Measurements from ENCODE around the gene URB2. TPM values are rescaled to one million over a fixed set of nuclear protein-coding genes. Genes with fewer than 3 reads are reported as not detected.

URB2 gene
- total RNA-seq, 5 donors from 2014 or later (not counting 1 experiment from before 2014, with no cell fraction given), result 8.5 to 13.7 (median 12.7) TPM

DNA sequence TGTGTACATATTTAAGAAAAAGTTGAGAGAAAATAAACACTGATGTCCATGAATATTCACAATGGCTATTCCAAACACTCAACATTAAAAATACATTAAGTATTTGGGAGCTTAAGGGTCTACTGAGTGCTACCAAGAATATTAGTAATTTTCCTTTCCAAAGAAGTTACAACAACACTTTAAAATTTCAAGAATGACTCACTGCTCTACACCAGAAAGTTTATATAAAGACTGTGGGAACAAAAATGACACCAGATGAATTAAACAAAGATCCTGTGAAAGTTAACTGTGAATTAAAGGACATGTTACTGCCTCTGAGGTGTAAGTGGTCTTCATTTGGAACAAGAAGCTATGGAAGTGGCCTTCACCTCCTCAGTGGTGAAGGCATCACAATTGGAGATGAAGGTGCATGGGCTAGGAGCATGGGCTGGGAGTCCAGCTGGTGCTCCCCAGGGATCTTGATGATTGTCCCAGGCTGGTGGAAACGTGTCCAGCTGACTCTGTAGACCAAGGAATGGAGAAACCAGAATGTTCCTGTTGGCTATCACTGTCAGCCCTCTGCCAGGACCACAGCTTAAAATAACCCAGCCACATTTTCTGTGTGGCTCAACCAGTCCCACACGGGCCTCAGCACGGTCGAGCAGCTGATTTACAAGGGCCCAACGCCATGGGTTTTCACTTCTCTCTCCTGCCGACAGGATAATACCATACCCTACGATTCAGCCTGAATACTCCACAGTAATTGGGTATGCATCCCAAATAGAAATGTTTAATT lies 28.9 kb upstream of the URB2 start:
- Histone ChIP-seq H3K4me1 (ENCODE audit: control insufficient read depth in 1 of 2, extremely low read depth in 1 of 2, insufficient read depth in 2 of 2, low read length in 2 of 2) (no peaks in the 10 kb centered on the region), H3K36me3 (ENCODE audit: control insufficient read depth in 2 of 2, extremely low read depth in 1 of 2, insufficient read depth in 1 of 2, low read length in 1 of 2) (peaks cover 4 to 48% of the 10 kb centered on the region in 2 donors), H3K27me3 (replicated peaks in 1 of 2; ENCODE audit: control insufficient read depth in 2 of 2, extremely low read depth in 1 of 2, insufficient read depth in 2 of 2, low read length in 1 of 2) (no peaks in the 10 kb centered on the region), H3K27ac (ENCODE audit: low read length) (no peak overlapping the region), H3K9me3 (no peaks in the 10 kb centered on the region), H3K4me3 (ENCODE audit: control insufficient read depth in 1 of 2, extremely low read depth in 1 of 2, low read length in 1 of 2) (no peak overlapping the region)
- H3K4me1 Mint-ChIP-seq, result peaks cover 5 to 9% (median 6%) of the 10 kb centered on the region in 3 donors
- ATAC-seq (replicated peaks in 1 of 4), result no peak
- no peak for DNase-seq
- H3K27ac Mint-ChIP-seq, result no peak overlapping the region
- WGBS (ENCODE audit: insufficient coverage), result 93% methylated on average over 2 of the region's 7 CpGs
- no peaks in the 10 kb centered on the region for H3K9me3 Mint-ChIP-seq
- ChIA-PET POLR2A (no interaction called here), CTCF (no interaction called here)
- peaks cover 62% of the 10 kb centered on the region for H3K36me3 Mint-ChIP-seq
- H3K4me3 Mint-ChIP-seq, result no peak overlapping the region
- H3K27me3 Mint-ChIP-seq, result no peaks in the 10 kb centered on the region

DNA sequence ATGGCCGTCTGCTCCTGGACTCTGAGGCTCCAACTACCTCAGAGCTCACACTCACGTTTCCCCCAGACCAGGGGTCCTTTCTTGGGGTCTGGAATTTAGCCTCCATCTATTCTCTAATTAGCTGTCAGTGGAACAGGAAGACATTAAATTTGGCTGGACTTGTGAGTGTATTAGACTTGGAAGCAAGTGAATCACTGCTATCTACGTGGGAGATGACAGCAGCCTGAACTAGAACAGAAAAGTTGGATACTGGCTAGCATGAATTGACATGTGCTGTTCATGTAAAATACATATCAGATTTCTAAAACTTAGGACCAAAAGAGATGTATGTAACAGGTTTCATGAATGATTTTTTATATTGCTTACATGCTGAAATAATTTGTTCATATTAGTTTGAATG lies 28.2 kb upstream of the URB2 start:
- Histone ChIP-seq H3K9me3 (no peaks in the 10 kb centered on the region), H3K27ac (ENCODE audit: low read length) (no peak overlapping the region), H3K4me1 (ENCODE audit: control insufficient read depth in 1 of 2, extremely low read depth in 1 of 2, insufficient read depth in 2 of 2, low read length in 2 of 2) (no peaks in the 10 kb centered on the region), H3K4me3 (ENCODE audit: control insufficient read depth in 1 of 2, extremely low read depth in 1 of 2, low read length in 1 of 2) (no peak overlapping the region), H3K36me3 (ENCODE audit: control insufficient read depth in 2 of 2, extremely low read depth in 1 of 2, insufficient read depth in 1 of 2, low read length in 1 of 2) (peaks cover 6 to 49% of the 10 kb centered on the region in 2 donors), H3K27me3 (replicated peaks in 1 of 2; ENCODE audit: control insufficient read depth in 2 of 2, extremely low read depth in 1 of 2, insufficient read depth in 2 of 2, low read length in 1 of 2) (no peaks in the 10 kb centered on the region)
- Mint-ChIP-seq H3K4me3 (no peak overlapping the region), H3K27ac (no peak overlapping the region), H3K36me3 (peaks cover 65% of the 10 kb centered on the region), H3K4me1 (peaks cover 5 to 9% (median 6%) of the 10 kb centered on the region in 3 donors), H3K9me3 (no peaks in the 10 kb centered on the region), H3K27me3 (no peaks in the 10 kb centered on the region)
- CTCF ChIA-PET, result no interaction called here
- no peak for ATAC-seq (replicated peaks in 1 of 4)
- no peak for DNase-seq
- WGBS (ENCODE audit: insufficient coverage), result no CpG with 5 or more reads among the region's 3 CpGs
- POLR2A ChIA-PET, result no interaction called here

GRCh38 chr1:229599218-229599954 lies 26.7 kb upstream of the URB2 start:
- CTCF ChIA-PET, result no interaction called here
- Histone ChIP-seq H3K27me3 (replicated peaks in 1 of 2; ENCODE audit: control insufficient read depth in 2 of 2, extremely low read depth in 1 of 2, insufficient read depth in 2 of 2, low read length in 1 of 2) (no peaks in the 10 kb centered on the region), H3K9me3 (no peaks in the 10 kb centered on the region), H3K4me1 (ENCODE audit: control insufficient read depth in 1 of 2, extremely low read depth in 1 of 2, insufficient read depth in 2 of 2, low read length in 2 of 2) (no peaks in the 10 kb centered on the region), H3K36me3 (ENCODE audit: control insufficient read depth in 2 of 2, extremely low read depth in 1 of 2, insufficient read depth in 1 of 2, low read length in 1 of 2) (peaks cover 6 to 43% of the 10 kb centered on the region in 2 donors), H3K27ac (ENCODE audit: low read length) (no peak overlapping the region), H3K4me3 (ENCODE audit: control insufficient read depth in 1 of 2, extremely low read depth in 1 of 2, low read length in 1 of 2) (no peak overlapping the region)
- H3K4me1 Mint-ChIP-seq, result peaks cover 5 to 9% (median 6%) of the 10 kb centered on the region in 3 donors
- no peak for DNase-seq
- H3K4me3 Mint-ChIP-seq, result no peak overlapping the region
- no peak for ATAC-seq (replicated peaks in 1 of 4)
- H3K27ac Mint-ChIP-seq, result no peak overlapping the region
- WGBS (ENCODE audit: insufficient coverage), result 90% methylated on average over 2 of the region's 3 CpGs
- POLR2A ChIA-PET, result interaction anchor here in 1 of 2 donors (0.6 kb wide), 1 partner anchor 28 kb away, joined by 3 read pairs; no protein-coding TSS in a partner anchor
- H3K9me3 Mint-ChIP-seq, result no peaks in the 10 kb centered on the region
- peaks cover 53% of the 10 kb centered on the region for H3K36me3 Mint-ChIP-seq
- H3K27me3 Mint-ChIP-seq, result no peaks in the 10 kb centered on the region

DNA sequence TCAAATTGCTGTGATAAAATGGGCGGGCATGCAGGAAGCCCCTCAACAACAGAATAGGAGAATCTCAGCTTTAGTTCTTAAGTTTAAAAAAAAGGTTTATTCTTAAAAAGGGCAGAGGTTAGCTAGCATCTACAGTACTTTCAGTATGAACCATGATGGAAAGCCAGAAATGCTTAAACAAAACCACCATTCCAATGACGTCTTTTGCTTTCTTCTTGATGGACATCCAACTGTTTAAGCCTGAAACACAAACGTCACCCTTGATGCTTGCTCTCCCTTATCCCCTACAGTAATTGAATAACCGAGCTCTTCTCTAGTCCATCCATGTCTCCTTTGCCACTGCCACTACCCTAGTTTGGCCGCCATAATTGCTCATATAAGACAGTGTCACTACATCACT lies 25.8 kb upstream of the URB2 start:
- H3K36me3 Mint-ChIP-seq, result peaks cover 52% of the 10 kb centered on the region

DNA sequence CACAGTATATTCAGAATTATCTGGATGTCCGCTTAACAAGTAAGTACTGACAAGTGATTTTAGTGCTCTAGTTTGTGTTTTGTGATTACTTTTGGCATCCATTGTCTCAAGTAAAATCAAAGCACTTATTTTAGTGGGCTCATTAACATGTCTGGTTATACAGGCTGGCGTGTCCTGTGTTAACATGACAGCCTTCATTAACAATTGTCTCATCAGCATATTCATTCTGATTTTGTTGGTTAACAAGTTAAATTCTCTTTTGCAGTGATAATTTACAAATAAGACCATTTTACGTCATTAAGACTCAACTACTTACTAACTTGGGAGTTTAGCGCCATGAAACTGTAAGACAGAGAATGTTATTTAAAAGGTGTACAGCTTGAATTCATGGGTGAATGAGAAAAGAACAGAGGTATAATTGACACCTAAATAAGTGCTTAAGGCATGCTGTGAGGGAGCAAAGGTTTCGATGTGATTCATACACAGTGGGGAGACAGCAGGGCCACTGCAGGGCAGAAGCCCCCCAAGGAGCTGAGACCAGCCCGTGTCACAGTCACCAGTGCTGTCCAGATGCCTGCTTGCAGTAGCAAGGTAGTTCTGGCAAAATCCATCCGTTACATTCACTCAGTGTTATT lies 22.6 kb upstream of the URB2 start:
- ATAC-seq (replicated peaks in 1 of 4), result no peak
- WGBS (ENCODE audit: insufficient coverage), result 96% methylated on average over 2 of the region's 7 CpGs
- H3K27me3 Mint-ChIP-seq, result no peaks in the 10 kb centered on the region
- no peak overlapping the region for H3K4me3 Mint-ChIP-seq
- Histone ChIP-seq H3K4me1 (ENCODE audit: control insufficient read depth in 1 of 2, extremely low read depth in 1 of 2, insufficient read depth in 2 of 2, low read length in 2 of 2) (no peaks in the 10 kb centered on the region), H3K9me3 (no peaks in the 10 kb centered on the region), H3K4me3 (ENCODE audit: control insufficient read depth in 1 of 2, extremely low read depth in 1 of 2, low read length in 1 of 2) (no peak overlapping the region), H3K27me3 (replicated peaks in 1 of 2; ENCODE audit: control insufficient read depth in 2 of 2, extremely low read depth in 1 of 2, insufficient read depth in 2 of 2, low read length in 1 of 2) (no peaks in the 10 kb centered on the region), H3K27ac (ENCODE audit: low read length) (no peak overlapping the region), H3K36me3 (ENCODE audit: control insufficient read depth in 2 of 2, extremely low read depth in 1 of 2, insufficient read depth in 1 of 2, low read length in 1 of 2) (peaks cover 6 to 57% of the 10 kb centered on the region in 2 donors)
- no peak for DNase-seq
- H3K4me1 Mint-ChIP-seq, result peaks cover 5% of the 10 kb centered on the region in 3 donors
- ChIA-PET POLR2A (no interaction called here), CTCF (no interaction called here)
- no peaks in the 10 kb centered on the region for H3K9me3 Mint-ChIP-seq
- H3K36me3 Mint-ChIP-seq, result peaks cover 65% of the 10 kb centered on the region
- no peak overlapping the region for H3K27ac Mint-ChIP-seq

More for the DNA sequence above, 25.8 kb upstream of the URB2 start:
- H3K4me3 ChIP-seq (ENCODE audit: control insufficient read depth in 1 of 2, extremely low read depth in 1 of 2, low read length in 1 of 2), result no peak overlapping the region
- DNase-seq (no peak), ATAC-seq (replicated peaks in 1 of 4) (no peak)
- WGBS (ENCODE audit: insufficient coverage), result 77% methylated on average over 4 of the region's 5 CpGs
- no peaks in the 10 kb centered on the region for H3K9me3 ChIP-seq
- Mint-ChIP-seq H3K27ac (no peak overlapping the region), H3K4me1 (peaks cover 5 to 9% (median 6%) of the 10 kb centered on the region in 3 donors), H3K4me3 (no peak overlapping the region), H3K9me3 (no peaks in the 10 kb centered on the region), H3K27me3 (no peaks in the 10 kb centered on the region)
- H3K36me3 ChIP-seq (ENCODE audit: control insufficient read depth in 2 of 2, extremely low read depth in 1 of 2, insufficient read depth in 1 of 2, low read length in 1 of 2), result peaks cover 6 to 42% of the 10 kb centered on the region in 2 donors
- POLR2A ChIA-PET, result no interaction called here
- H3K27me3 ChIP-seq (replicated peaks in 1 of 2; ENCODE audit: control insufficient read depth in 2 of 2, extremely low read depth in 1 of 2, insufficient read depth in 2 of 2, low read length in 1 of 2), result no peaks in the 10 kb centered on the region
- no peaks in the 10 kb centered on the region for H3K4me1 ChIP-seq (ENCODE audit: control insufficient read depth in 1 of 2, extremely low read depth in 1 of 2, insufficient read depth in 2 of 2, low read length in 2 of 2)
- CTCF ChIA-PET, result no interaction called here
- H3K27ac ChIP-seq (ENCODE audit: low read length), result no peak overlapping the region

DNA sequence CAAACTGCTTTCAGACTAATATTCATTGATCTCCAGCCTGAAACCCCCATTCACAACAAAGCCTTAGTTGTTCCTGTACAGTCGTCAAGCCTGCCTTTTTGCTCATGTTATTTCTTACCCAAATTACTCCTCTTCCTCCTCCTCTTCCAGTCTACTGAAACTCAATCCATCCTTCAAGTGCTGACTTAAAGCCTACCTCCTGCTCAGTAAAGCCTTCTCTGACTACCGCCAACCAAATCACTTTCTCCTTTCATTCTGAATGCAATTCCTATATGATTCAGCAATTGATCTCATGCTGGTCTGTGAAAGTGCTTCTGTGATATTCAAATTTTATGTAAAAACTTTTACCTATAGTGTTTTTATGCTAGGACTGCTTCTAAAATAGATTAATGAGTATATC lies 18.7 kb upstream of the URB2 start:
- 63% methylated on average over 1 of the region's 2 CpGs for WGBS (ENCODE audit: insufficient coverage)
- Histone ChIP-seq H3K9me3 (no peaks in the 10 kb centered on the region), H3K27ac (ENCODE audit: low read length) (no peak overlapping the region), H3K4me3 (ENCODE audit: control insufficient read depth in 1 of 2, extremely low read depth in 1 of 2, low read length in 1 of 2) (no peak overlapping the region), H3K27me3 (replicated peaks in 1 of 2; ENCODE audit: control insufficient read depth in 2 of 2, extremely low read depth in 1 of 2, insufficient read depth in 2 of 2, low read length in 1 of 2) (no peaks in the 10 kb centered on the region), H3K36me3 (ENCODE audit: control insufficient read depth in 2 of 2, extremely low read depth in 1 of 2, insufficient read depth in 1 of 2, low read length in 1 of 2) (peaks cover 8 to 75% of the 10 kb centered on the region in 2 donors), H3K4me1 (ENCODE audit: control insufficient read depth in 1 of 2, extremely low read depth in 1 of 2, insufficient read depth in 2 of 2, low read length in 2 of 2) (no peaks in the 10 kb centered on the region)
- ATAC-seq (replicated peaks in 1 of 4), result no peak
- no peak for DNase-seq
- Mint-ChIP-seq H3K27me3 (no peaks in the 10 kb centered on the region), H3K27ac (no peak overlapping the region), H3K9me3 (no peaks in the 10 kb centered on the region), H3K36me3 (peaks cover 74% of the 10 kb centered on the region), H3K4me3 (no peak overlapping the region), H3K4me1 (peaks cover 0 to 2% (median 0%) of the 10 kb centered on the region in 3 donors)
- CTCF ChIA-PET, result no interaction called here
- POLR2A ChIA-PET, result no interaction called here
